ENCODE measurements around the gene HABP4.

DNA sequence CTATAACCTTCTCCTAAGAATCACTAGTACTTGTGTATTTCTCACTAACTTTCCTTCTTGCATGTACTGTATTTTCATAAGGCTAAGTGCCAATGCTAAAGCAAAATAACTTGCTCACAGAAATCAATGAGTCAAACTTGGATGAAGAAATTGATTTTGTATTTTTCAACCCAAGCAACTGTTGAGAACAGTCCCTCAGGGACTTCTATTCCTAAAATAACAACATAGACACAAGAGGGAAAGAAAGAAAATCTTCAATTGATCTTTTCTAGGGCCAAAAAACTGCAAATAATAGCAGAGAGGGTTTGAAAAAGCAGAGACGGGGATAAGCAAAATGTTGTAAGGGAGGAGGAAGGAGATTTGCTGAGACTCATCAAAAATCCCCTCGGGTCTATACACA, 69.8 kb downstream of the HABP4 start:
- TF ChIP-seq POLR2AphosphoS5 (IDR thresholded peaks at IDR 0.05; ENCODE audit: low read depth, low read length), result no peak
- TF ChIP-seq, protein P1, sequence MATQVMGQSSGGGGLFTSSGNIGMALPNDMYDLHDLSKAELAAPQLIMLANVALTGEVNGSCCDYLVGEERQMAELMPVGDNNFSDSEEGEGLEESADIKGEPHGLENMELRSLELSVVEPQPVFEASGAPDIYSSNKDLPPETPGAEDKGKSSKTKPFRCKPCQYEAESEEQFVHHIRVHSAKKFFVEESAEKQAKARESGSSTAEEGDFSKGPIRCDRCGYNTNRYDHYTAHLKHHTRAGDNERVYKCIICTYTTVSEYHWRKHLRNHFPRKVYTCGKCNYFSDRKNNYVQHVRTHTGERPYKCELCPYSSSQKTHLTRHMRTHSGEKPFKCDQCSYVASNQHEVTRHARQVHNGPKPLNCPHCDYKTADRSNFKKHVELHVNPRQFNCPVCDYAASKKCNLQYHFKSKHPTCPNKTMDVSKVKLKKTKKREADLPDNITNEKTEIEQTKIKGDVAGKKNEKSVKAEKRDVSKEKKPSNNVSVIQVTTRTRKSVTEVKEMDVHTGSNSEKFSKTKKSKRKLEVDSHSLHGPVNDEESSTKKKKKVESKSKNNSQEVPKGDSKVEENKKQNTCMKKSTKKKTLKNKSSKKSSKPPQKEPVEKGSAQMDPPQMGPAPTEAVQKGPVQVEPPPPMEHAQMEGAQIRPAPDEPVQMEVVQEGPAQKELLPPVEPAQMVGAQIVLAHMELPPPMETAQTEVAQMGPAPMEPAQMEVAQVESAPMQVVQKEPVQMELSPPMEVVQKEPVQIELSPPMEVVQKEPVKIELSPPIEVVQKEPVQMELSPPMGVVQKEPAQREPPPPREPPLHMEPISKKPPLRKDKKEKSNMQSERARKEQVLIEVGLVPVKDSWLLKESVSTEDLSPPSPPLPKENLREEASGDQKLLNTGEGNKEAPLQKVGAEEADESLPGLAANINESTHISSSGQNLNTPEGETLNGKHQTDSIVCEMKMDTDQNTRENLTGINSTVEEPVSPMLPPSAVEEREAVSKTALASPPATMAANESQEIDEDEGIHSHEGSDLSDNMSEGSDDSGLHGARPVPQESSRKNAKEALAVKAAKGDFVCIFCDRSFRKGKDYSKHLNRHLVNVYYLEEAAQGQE (IDR thresholded peaks at IDR 0.05; ENCODE audit: insufficient read depth in 1 of 2, low read depth in 2 of 2, low read length in 2 of 2), result no peak
- no peak for TF ChIP-seq TAF1 (IDR thresholded peaks at IDR 0.05; ENCODE audit: borderline replicate concordance, insufficient read depth, low read length)
- TF ChIP-seq SIN3A (IDR thresholded peaks at IDR 0.05; ENCODE audit: borderline replicate concordance, insufficient read depth, low read length), result no peak
- no peak for TF ChIP-seq FOXP2 (optimal IDR thresholded peaks at IDR 0.05; ENCODE audit: borderline replicate concordance, extremely low read depth, extremely low read length, insufficient read depth)

All from PFSK-1 (cell line).